Neural progenitor cell (in vitro differentiated cells): ENCODE data around the gene PRR7.

ENCODE experiments used
- EZH2 ChIP-seq: fragments of 200-600 bp; sonication (generic); IDR thresholded peaks from 2 replicates; pipeline ENCODE4 v1.6.1; 2017; ENCODE audit warnings: antibody characterized with exemption, mild to moderate bottlenecking, moderate library complexity
- EZH2phosphoT487 ChIP-seq: fragments of 200-600 bp; sonication (generic); IDR thresholded peaks from 2 replicates; pipeline ENCODE4 v1.6.1; 2017; ENCODE audit warnings: antibody characterized with exemption
- TF ChIP-seq, protein P1 (sequence below): fragments of 200-600 bp; sonication (generic); IDR thresholded peaks from 2 replicates; pipeline ENCODE4 v1.5.1; 2017; ENCODE audit warnings: antibody characterized with exemption, mild to moderate bottlenecking

DNA sequence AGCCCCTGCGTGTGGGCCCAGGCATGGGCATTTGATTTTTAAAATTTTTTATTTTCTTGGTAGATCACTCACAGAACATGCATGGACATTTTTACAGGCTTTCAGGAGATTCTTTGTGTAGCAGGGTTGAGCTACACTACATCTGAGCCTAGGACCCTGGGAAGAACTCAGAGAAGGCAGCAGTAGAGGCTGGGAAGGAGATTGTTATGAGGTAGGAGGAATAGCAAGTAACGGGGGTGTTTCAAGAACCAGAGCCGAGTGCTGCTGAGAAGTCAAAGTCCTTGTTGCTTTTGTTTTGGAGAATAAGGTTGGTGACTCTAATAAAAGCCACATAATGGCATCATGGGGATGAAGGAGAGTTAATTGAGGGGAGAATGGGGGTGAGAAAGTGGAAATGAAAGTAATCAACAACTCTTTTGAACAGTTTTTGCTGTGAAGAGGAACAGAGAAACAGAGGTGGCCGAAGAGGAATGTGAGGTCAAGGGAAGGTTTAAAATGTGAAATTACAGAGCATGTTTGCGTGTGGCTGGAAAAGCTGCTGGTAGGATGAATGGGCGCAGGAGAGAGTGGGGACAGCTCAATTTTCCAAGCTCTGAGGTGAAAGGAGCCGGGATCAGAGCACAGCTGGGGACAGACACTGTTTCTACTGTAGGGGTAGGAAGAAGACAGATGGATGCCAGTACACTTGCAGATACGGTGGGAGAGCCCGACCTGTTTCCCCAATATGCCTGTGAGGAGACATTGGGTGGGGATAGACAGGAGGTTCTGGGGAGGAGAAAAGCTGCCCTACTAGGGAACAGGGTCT is 55.5 kb downstream of the PRR7 start:
- no peak for TF ChIP-seq EZH2
- TF ChIP-seq, protein P1, sequence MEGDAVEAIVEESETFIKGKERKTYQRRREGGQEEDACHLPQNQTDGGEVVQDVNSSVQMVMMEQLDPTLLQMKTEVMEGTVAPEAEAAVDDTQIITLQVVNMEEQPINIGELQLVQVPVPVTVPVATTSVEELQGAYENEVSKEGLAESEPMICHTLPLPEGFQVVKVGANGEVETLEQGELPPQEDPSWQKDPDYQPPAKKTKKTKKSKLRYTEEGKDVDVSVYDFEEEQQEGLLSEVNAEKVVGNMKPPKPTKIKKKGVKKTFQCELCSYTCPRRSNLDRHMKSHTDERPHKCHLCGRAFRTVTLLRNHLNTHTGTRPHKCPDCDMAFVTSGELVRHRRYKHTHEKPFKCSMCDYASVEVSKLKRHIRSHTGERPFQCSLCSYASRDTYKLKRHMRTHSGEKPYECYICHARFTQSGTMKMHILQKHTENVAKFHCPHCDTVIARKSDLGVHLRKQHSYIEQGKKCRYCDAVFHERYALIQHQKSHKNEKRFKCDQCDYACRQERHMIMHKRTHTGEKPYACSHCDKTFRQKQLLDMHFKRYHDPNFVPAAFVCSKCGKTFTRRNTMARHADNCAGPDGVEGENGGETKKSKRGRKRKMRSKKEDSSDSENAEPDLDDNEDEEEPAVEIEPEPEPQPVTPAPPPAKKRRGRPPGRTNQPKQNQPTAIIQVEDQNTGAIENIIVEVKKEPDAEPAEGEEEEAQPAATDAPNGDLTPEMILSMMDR, result no peak
- TF ChIP-seq EZH2phosphoT487, result no peak
